Naive B cell (primary cell): Measurements from ENCODE around the gene ITPKB. TPM values are rescaled to one million over a fixed set of nuclear protein-coding genes. Genes with fewer than 3 reads are reported as not detected.
"Not testable (repeated sequence)": the region's sequence is repeated elsewhere in the genome, so short reads cannot be mapped to it uniquely, and the experiment has no call there.

Experiments used
- ATAC-seq, 2 donors: fragments of 150-1000 bp; cut with Tn5 transposase; 2 replicates each; pipeline ENCODE4 v1.10.0; 2021; ENCODE audit warnings: low read depth in 2 of 2, mild to moderate bottlenecking in 2 of 2, moderate library complexity in 2 of 2
- DNase-seq: peaks from one replicate; pipeline ENCODE4 v3.0.0; 2022
- H3K27ac Mint-ChIP-seq, 6 donors: one replicate each; pipeline ENCODE4 v1.8.0; 2020 to 2022; ENCODE audit warnings: mild to moderate bottlenecking in 6 of 6, mixed read lengths in 6 of 6, moderate library complexity in 5 of 6, inconsistent platforms in 2 of 6
- H3K27me3 Mint-ChIP-seq, 3 donors: one replicate each; pipeline ENCODE4 v1.8.0; 2021 to 2022; ENCODE audit warnings: mixed read lengths in 3 of 3, mild to moderate bottlenecking in 1 of 3
- H3K36me3 Mint-ChIP-seq, 2 donors: one replicate each; pipeline ENCODE4 v1.8.0; 2020 to 2022; ENCODE audit warnings: mixed read lengths in 2 of 2, inconsistent platforms in 1 of 2, mild to moderate bottlenecking in 1 of 2
- H3K4me1 Mint-ChIP-seq, 3 donors: one replicate each; pipeline ENCODE4 v1.8.0; 2020 to 2022; ENCODE audit warnings: mixed read lengths in 3 of 3, inconsistent platforms in 1 of 3, mild to moderate bottlenecking in 1 of 3, moderate library complexity in 1 of 3
- H3K4me3 Mint-ChIP-seq, 8 donors: one replicate each; pipeline ENCODE4 v1.8.0; 2020 to 2022; ENCODE audit warnings: mild to moderate bottlenecking in 8 of 8, mixed read lengths in 8 of 8, moderate library complexity in 8 of 8, inconsistent platforms in 2 of 8
- H3K9me3 Mint-ChIP-seq, 7 donors: one replicate each; pipeline ENCODE4 v1.8.0; 2020 to 2022; ENCODE audit warnings: mixed read lengths in 7 of 7, mild to moderate bottlenecking in 5 of 7, inconsistent platforms in 2 of 7, moderate library complexity in 1 of 7
- polyA plus RNA-seq, 6 donors: library from polyadenylated mRNA; unstranded; fragments of 300-500 nt; fragmentation: Illumina TruSeq; gene quantifications; one replicate each; pipeline ENCODE4 v1.2.3, GENCODE V29; 2021; ENCODE audit warnings: low read depth in 6 of 6

ITPKB gene
- polyA plus RNA-seq, 6 donors from 2014 or later: 24.5 to 48.9 (median 34.1) TPM

DNA sequence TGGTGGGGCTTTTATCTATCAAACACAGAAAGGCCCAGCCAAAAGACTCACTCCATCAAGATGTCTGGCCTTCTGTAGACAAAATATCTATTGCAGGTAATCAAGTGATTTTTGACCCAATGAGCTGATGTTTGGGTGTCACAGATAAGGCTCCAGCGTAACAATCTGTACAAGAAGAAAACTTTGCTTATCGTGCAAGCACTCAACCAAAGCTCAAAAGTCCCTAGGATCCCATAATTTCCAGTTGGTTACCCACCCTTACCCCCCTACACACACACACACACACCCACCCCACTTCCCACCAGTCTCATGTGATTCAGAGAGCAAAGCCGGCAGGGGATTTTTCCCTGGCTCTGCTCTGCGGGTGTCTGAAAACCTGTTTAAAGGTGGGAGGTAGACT, 5.8 kb downstream of the ITPKB start:
- DNase-seq (peak; percentile 50), ATAC-seq (peak; percentile 32 to 37)
- Mint-ChIP-seq H3K27ac (peak overlapping the region; percentile 44 to 97 (median 88)), H3K4me3 (peak overlapping the region; percentile 70 to 88 (median 82)), H3K36me3 (peaks cover 0 to 7% of the 10 kb centered on the region in 2 donors), H3K27me3 (no peaks in the 10 kb centered on the region), H3K9me3 (no peaks in the 10 kb centered on the region), H3K4me1 (peaks cover 52 to 79% (median 79%) of the 10 kb centered on the region in 3 donors)

- no peaks in the 10 kb centered on the region for H3K27me3 Mint-ChIP-seq
- H3K36me3 Mint-ChIP-seq: peaks cover 0 to 7% of the 10 kb centered on the region in 2 donors
- peak overlapping the region; percentile 70 to 88 (median 82) for H3K4me3 Mint-ChIP-seq
- peaks cover 55 to 83% (median 83%) of the 10 kb centered on the region in 3 donors for H3K4me1 Mint-ChIP-seq
- H3K9me3 Mint-ChIP-seq: no peaks in the 10 kb centered on the region
- ATAC-seq (no peak), DNase-seq (no peak)
- peak overlapping the region; percentile 44 to 97 (median 88) for H3K27ac Mint-ChIP-seq
These were observed 6.2 kb downstream of the ITPKB start for GRCh38 chr1:226732856-226733291.

GRCh38 chr1:226731257-226731893, 7.7 kb downstream of the ITPKB start:
- peak overlapping the region; percentile 48 to 93 (median 72) for H3K27ac Mint-ChIP-seq
- ATAC-seq (no peak), DNase-seq (no peak)
- H3K4me1 Mint-ChIP-seq: peaks cover 68 to 98% (median 97%) of the 10 kb centered on the region in 3 donors
- no peaks in the 10 kb centered on the region for H3K27me3 Mint-ChIP-seq
- H3K36me3 Mint-ChIP-seq: peaks cover 7% of the 10 kb centered on the region in 2 donors
- peak overlapping the region; percentile 62 to 88 (median 82) for H3K4me3 Mint-ChIP-seq
- H3K9me3 Mint-ChIP-seq: no peaks in the 10 kb centered on the region

- Mint-ChIP-seq H3K4me3 (peak overlapping the region in 5 of 8 donors; percentile 65 to 88 (median 82)), H3K4me1 (peaks cover 73 to 100% (median 97%) of the 10 kb centered on the region in 3 donors), H3K27ac (peak overlapping the region in 5 of 6 donors; percentile 73 to 93 (median 82)), H3K27me3 (no peaks in the 10 kb centered on the region), H3K9me3 (no peaks in the 10 kb centered on the region), H3K36me3 (peaks cover 7% of the 10 kb centered on the region in 2 donors)
- DNase-seq (no peak), ATAC-seq (no peak)
These were observed 8.2 kb downstream of the ITPKB start for GRCh38 chr1:226730836-226731235.

GRCh38 chr1:226730071-226730470, 9.0 kb downstream of the ITPKB start:
- Mint-ChIP-seq H3K27ac (peak overlapping the region; percentile 50 to 96 (median 86)), H3K9me3 (no peaks in the 10 kb centered on the region), H3K27me3 (no peaks in the 10 kb centered on the region), H3K36me3 (peaks cover 7% of the 10 kb centered on the region in 2 donors), H3K4me3 (peak overlapping the region in 5 of 8 donors; percentile 6 to 69 (median 10)), H3K4me1 (peaks cover 76 to 100% (median 97%) of the 10 kb centered on the region in 3 donors)
- DNase-seq (no peak), ATAC-seq (no peak)

DNA sequence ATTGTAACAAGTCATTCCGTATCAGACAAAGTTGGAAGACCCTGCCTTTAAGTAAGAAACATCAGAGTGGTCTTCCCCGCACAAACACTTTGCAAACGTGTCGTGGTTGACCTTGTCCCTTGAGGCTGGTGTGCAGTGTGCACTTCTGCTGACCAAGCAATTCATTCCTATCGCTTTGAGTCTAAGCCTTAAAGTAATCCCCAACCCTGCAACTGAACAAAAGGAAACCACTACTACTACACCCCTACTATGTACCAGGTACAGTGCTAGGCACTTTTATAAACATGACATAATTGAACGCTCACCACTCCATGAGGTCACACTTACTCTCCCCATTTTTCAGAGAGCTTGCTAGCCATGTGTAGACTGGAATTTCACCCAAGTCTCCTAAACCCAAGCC, 10.6 kb downstream of the ITPKB start:
- Mint-ChIP-seq H3K36me3 (peaks cover 7% of the 10 kb centered on the region in 2 donors), H3K27ac (peak overlapping the region; percentile 56 to 97 (median 94)), H3K27me3 (no peaks in the 10 kb centered on the region), H3K4me3 (peak overlapping the region in 6 of 8 donors; percentile 4 to 53 (median 34)), H3K4me1 (peaks cover 73 to 100% (median 94%) of the 10 kb centered on the region in 3 donors), H3K9me3 (no peaks in the 10 kb centered on the region)
- ATAC-seq (no peak), DNase-seq (no peak)

- H3K27ac Mint-ChIP-seq: peak overlapping the region; percentile 34 to 97 (median 94)
- no peak for DNase-seq
These were observed 13.2 kb downstream of the ITPKB start for GRCh38 chr1:226725897-226726267.

DNA sequence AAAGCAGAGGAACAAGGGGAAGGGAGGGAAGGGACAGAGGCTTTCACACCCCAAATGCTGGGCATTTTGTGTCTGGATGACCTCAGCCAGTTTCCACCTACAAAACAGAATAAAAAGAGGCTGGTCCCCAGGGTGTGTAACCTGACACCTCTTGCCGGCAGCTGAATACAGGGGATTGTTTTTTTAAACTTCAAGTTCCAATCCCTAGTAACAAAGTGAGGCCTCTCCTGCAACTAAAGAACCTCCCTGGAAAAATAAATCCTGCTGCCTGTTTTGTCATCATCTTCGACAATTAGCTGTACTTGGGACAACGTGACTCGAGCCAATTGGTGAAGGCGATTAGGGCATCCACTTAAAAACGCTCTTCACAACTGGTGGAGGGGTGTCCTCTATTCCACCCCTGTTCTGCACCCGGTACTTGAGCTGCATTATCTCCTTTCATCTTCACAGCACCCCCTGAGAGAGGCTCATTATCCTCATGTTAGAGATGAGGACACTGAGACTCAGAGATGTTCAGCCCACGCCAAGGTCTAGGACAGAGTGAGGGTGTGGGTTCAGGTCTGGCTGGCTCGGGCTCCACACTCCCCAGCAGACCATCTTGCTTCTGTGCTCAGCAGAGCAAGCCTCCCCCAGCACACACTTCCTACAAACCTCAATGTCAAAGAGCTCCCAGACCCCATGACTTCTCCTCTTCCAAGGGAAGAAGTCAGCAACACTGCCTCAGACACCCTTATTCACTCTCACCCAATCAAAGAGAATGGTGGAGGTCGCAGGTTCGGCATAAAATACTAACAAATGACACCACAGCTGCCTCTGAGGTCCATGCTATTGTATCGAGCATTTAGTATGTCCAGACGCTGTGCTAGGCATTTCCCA, 15.2 kb downstream of the ITPKB start:
- DNase-seq (no peak), ATAC-seq (no peak)
- no peaks in the 10 kb centered on the region for H3K9me3 Mint-ChIP-seq
- peaks cover 61 to 91% (median 86%) of the 10 kb centered on the region in 3 donors for H3K4me1 Mint-ChIP-seq
- H3K4me3 Mint-ChIP-seq: peak overlapping the region in 5 of 8 donors; percentile 12 to 47 (median 25)
- H3K36me3 Mint-ChIP-seq: peaks cover 0 to 7% of the 10 kb centered on the region in 2 donors
- H3K27ac Mint-ChIP-seq: peak overlapping the region; percentile 54 to 93 (median 64)
- H3K27me3 Mint-ChIP-seq: no peaks in the 10 kb centered on the region

More at GRCh38 chr1:226725897-226726267, 13.2 kb downstream of the ITPKB start:
- H3K27me3 Mint-ChIP-seq: no peaks in the 10 kb centered on the region
- H3K9me3 Mint-ChIP-seq: no peaks in the 10 kb centered on the region
- H3K4me1 Mint-ChIP-seq: peaks cover 63 to 93% (median 92%) of the 10 kb centered on the region in 3 donors
- H3K4me3 Mint-ChIP-seq: peak overlapping the region in 5 of 8 donors; percentile 2 to 83 (median 36)
- no peak for ATAC-seq
- H3K36me3 Mint-ChIP-seq: peaks cover 0 to 7% of the 10 kb centered on the region in 2 donors

- Mint-ChIP-seq H3K4me3 (no peak overlapping the region), H3K36me3 (peaks cover 0 to 7% of the 10 kb centered on the region in 2 donors), H3K27me3 (no peaks in the 10 kb centered on the region), H3K27ac (peak overlapping the region in 4 of 6 donors; percentile 39 to 86 (median 56)), H3K4me1 (peaks cover 52 to 90% (median 86%) of the 10 kb centered on the region in 3 donors), H3K9me3 (no peaks in the 10 kb centered on the region)
- ATAC-seq (no peak), DNase-seq (no peak)
These were observed 16.0 kb downstream of the ITPKB start for GRCh38 chr1:226722901-226723656.

GRCh38 chr1:226722240-226722900, 16.7 kb downstream of the ITPKB start:
- no peaks in the 10 kb centered on the region for H3K9me3 Mint-ChIP-seq
- H3K27ac Mint-ChIP-seq: peak overlapping the region in 5 of 6 donors; percentile 39 to 78 (median 60)
- no peak overlapping the region for H3K4me3 Mint-ChIP-seq
- ATAC-seq (no peak), DNase-seq (no peak)
- H3K4me1 Mint-ChIP-seq: peaks cover 49 to 90% (median 83%) of the 10 kb centered on the region in 3 donors
- no peaks in the 10 kb centered on the region for H3K27me3 Mint-ChIP-seq
- H3K36me3 Mint-ChIP-seq: peaks cover 0 to 7% of the 10 kb centered on the region in 2 donors

GRCh38 chr1:226720574-226720973, 18.5 kb downstream of the ITPKB start:
- not testable (repeated sequence) for H3K4me3 Mint-ChIP-seq, H3K36me3 Mint-ChIP-seq, H3K27me3 Mint-ChIP-seq, ATAC-seq, H3K9me3 Mint-ChIP-seq, DNase-seq
- H3K4me1 Mint-ChIP-seq: peaks cover 41 to 88% (median 75%) of the 10 kb centered on the region in 3 donors
- H3K27ac Mint-ChIP-seq: peak overlapping the region in 3 of 6 donors; percentile 69 to 94 (median 74)

DNA sequence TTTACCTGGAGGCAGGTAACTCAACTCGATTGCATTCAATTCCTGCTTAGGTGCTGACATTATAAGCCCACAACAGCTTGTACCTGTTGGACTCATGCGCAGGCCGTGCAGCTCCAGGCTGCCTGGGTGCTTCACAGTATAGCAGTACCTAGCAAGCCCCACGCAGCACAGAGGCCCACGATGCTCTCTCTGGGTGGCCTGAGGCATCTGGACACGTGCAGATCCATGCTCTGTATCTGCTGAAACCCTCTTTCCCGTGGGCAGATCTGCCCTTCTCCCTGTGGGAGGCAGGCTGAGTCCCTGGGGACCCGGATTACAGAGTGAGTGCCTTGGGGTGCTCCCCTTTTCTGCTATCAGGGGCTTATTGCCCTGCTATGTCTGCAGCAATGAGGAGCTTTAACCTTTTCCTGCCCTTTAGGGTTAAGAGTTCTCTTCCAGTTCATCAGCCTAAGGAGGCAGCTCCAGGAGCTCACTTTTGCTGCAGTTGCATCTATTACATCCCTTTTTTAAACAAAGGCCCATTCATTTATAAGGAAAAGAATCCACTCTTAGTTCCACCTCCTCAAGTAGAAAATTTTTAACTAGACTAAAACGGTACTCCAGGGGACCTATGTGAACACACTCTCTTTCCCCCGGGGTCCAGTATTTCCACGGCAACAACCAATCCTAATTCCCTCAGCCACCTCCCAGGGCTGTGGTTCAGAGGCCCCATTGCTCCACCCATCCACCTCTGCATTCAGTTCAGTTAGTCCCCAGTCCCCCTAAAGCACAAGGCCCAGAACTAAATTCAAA, 19.3 kb downstream of the ITPKB start:
- DNase-seq (no peak), ATAC-seq (no peak)
- Mint-ChIP-seq H3K36me3 (peaks cover under 1% of the 10 kb centered on the region in 2 donors), H3K9me3 (no peaks in the 10 kb centered on the region), H3K4me3 (peak overlapping the region in 2 of 8 donors; percentile 32 to 34), H3K27ac (peak overlapping the region in 5 of 6 donors; percentile 38 to 94 (median 69)), H3K27me3 (no peaks in the 10 kb centered on the region), H3K4me1 (peaks cover 39 to 87% (median 72%) of the 10 kb centered on the region in 3 donors)
